ENCODE data around the gene CLASRP.

DNA sequence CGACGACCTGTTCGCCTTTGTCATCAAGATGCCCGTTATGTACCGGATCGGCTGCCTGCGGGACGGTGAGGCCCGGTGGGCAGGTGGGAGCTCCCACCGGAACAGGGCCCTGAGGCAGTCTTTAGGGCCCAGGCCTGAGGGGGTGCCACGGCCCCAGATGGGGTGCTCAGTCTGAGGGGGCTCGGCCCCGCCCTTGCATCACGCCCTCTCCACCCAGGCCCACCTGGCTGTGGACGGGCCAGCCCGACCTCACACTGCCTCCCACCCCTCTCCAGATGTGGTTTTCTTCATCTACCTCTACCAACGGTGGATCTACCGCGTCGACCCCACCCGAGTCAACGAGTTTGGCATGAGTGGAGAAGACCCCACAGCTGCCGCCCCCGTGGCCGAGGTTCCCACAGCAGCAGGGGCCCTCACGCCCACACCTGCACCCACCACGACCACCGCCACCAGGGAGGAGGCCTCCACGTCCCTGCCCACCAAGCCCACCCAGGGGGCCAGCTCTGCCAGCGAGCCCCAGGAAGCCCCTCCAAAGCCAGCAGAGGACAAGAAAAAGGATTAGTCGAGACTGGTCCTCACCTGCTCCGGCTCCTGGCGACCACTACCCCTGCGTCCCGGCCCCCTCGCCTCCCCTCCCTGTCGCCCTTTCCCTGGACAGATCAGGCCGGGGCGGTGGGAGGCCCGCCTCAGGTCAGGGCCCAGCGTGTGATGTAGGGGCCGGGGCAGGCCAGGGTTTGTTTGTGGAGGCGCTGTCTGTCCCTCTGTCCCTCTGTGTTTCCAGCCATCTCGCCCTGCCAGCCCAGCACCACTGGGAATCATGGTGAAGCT lies 46.3 kb upstream of the CLASRP start:
- TF ChIP-seq CSDC2 (CRISPR knock-in tag; IDR thresholded peaks at IDR 0.05) (no peak), BACH2 (CRISPR knock-in tag; IDR thresholded peaks at IDR 0.05; ENCODE audit: borderline replicate concordance) (no peak), PPARA (CRISPR knock-in tag; IDR thresholded peaks at IDR 0.05; ENCODE audit: borderline replicate concordance) (no peak), ARNTL (CRISPR knock-in tag; IDR thresholded peaks at IDR 0.05; ENCODE audit: borderline replicate concordance, low read depth) (no peak), ZNF70 (CRISPR knock-in tag; IDR thresholded peaks at IDR 0.05) (no peak), ZFP30 (CRISPR knock-in tag; IDR thresholded peaks at IDR 0.05) (no peak), ZC3H10 (CRISPR knock-in tag; IDR thresholded peaks at IDR 0.05) (no peak), ESRRG (CRISPR knock-in tag; IDR thresholded peaks at IDR 0.05) (no peak), ZFP3 (CRISPR knock-in tag; IDR thresholded peaks at IDR 0.05) (no peak), GLIS3 (CRISPR knock-in tag; IDR thresholded peaks at IDR 0.05) (no peak)
- TF ChIP-seq, protein P1, sequence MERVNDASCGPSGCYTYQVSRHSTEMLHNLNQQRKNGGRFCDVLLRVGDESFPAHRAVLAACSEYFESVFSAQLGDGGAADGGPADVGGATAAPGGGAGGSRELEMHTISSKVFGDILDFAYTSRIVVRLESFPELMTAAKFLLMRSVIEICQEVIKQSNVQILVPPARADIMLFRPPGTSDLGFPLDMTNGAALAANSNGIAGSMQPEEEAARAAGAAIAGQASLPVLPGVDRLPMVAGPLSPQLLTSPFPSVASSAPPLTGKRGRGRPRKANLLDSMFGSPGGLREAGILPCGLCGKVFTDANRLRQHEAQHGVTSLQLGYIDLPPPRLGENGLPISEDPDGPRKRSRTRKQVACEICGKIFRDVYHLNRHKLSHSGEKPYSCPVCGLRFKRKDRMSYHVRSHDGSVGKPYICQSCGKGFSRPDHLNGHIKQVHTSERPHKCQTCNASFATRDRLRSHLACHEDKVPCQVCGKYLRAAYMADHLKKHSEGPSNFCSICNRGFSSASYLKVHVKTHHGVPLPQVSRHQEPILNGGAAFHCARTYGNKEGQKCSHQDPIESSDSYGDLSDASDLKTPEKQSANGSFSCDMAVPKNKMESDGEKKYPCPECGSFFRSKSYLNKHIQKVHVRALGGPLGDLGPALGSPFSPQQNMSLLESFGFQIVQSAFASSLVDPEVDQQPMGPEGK (CRISPR knock-in tag; IDR thresholded peaks at IDR 0.05; ENCODE audit: borderline replicate concordance): no peak
- TF ChIP-seq, protein P2, sequence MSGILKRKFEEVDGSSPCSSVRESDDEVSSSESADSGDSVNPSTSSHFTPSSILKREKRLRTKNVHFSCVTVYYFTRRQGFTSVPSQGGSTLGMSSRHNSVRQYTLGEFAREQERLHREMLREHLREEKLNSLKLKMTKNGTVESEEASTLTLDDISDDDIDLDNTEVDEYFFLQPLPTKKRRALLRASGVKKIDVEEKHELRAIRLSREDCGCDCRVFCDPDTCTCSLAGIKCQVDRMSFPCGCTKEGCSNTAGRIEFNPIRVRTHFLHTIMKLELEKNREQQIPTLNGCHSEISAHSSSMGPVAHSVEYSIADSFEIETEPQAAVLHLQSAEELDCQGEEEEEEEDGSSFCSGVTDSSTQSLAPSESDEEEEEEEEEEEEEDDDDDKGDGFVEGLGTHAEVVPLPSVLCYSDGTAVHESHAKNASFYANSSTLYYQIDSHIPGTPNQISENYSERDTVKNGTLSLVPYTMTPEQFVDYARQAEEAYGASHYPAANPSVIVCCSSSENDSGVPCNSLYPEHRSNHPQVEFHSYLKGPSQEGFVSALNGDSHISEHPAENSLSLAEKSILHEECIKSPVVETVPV (CRISPR knock-in tag; IDR thresholded peaks at IDR 0.05): no peak
- TF ChIP-seq, protein P3, sequence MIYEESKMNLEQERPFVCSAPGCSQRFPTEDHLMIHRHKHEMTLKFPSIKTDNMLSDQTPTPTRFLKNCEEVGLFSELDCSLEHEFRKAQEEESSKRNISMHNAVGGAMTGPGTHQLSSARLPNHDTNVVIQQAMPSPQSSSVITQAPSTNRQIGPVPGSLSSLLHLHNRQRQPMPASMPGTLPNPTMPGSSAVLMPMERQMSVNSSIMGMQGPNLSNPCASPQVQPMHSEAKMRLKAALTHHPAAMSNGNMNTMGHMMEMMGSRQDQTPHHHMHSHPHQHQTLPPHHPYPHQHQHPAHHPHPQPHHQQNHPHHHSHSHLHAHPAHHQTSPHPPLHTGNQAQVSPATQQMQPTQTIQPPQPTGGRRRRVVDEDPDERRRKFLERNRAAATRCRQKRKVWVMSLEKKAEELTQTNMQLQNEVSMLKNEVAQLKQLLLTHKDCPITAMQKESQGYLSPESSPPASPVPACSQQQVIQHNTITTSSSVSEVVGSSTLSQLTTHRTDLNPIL (CRISPR knock-in tag; IDR thresholded peaks at IDR 0.05; ENCODE audit: low read depth): no peak
- TF ChIP-seq, protein P4, sequence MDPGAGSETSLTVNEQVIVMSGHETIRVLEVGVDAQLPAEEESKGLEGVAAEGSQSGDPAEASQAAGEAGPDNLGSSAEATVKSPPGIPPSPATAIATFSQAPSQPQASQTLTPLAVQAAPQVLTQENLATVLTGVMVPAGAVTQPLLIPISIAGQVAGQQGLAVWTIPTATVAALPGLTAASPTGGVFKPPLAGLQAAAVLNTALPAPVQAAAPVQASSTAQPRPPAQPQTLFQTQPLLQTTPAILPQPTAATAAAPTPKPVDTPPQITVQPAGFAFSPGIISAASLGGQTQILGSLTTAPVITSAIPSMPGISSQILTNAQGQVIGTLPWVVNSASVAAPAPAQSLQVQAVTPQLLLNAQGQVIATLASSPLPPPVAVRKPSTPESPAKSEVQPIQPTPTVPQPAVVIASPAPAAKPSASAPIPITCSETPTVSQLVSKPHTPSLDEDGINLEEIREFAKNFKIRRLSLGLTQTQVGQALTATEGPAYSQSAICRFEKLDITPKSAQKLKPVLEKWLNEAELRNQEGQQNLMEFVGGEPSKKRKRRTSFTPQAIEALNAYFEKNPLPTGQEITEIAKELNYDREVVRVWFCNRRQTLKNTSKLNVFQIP (CRISPR knock-in tag; IDR thresholded peaks at IDR 0.05; ENCODE audit: borderline replicate concordance, low read depth): no peak

Data from SK-N-SH treated with all-trans-retinoic acid at 6 μM for 48 hours (cell line).